SK-N-SH treated with all-trans-retinoic acid at 6 μM for 48 hours (cell line): ENCODE results near the gene TIMM10.

Experiments
- ATAC-seq: fragments of 200-7000 bp; cut with Tn5 transposase; 3 replicates; pipeline ENCODE4 v1.9.1; 2020; ENCODE audit warnings: mild to moderate bottlenecking, moderate library complexity
- ARNTL ChIP-seq: fragments of 450-650 bp; formaldehyde crosslinking; IDR thresholded peaks from 2 replicates; pipeline ENCODE4 v1.5.0; 2020; ENCODE audit warnings: low read depth, mild to moderate bottlenecking, moderate library complexity, borderline replicate concordance
- BACH2 ChIP-seq: fragments of 250-450 bp; sonication (Bioruptor Pico); IDR thresholded peaks from 2 replicates; pipeline ENCODE4 v1.9.0; 2021; ENCODE audit warnings: mild to moderate bottlenecking, borderline replicate concordance
- CREB5 ChIP-seq: fragments of 250-450 bp; sonication (Bioruptor Pico); IDR thresholded peaks from 2 replicates; pipeline ENCODE4 v1.5.1; 2020; ENCODE audit warnings: low read depth, mild to moderate bottlenecking, moderate library complexity
- GLIS3 ChIP-seq: fragments of 250-450 bp; sonication (Bioruptor Pico); IDR thresholded peaks from 2 replicates; pipeline ENCODE4 v1.5.0; 2020; ENCODE audit warnings: mild to moderate bottlenecking, moderate library complexity
- ISL1 ChIP-seq: fragments of 250-450 bp; sonication (Bioruptor Pico); IDR thresholded peaks from 2 replicates; pipeline ENCODE4 v2.1.2; 2022; ENCODE audit warnings: mild to moderate bottlenecking, moderate library complexity
- OSR1 ChIP-seq: fragments of 250-450 bp; sonication (Bioruptor Pico); IDR thresholded peaks from 2 replicates; pipeline ENCODE4 v1.8.0; 2022; ENCODE audit warnings: moderate library complexity, mild to moderate bottlenecking, inconsistent platforms
- POU6F1 ChIP-seq: fragments of 250-450 bp; sonication (Bioruptor Pico); IDR thresholded peaks from 2 replicates; pipeline ENCODE4 v1.8.0; 2021; ENCODE audit warnings: low read depth, mild to moderate bottlenecking, moderate library complexity, borderline replicate concordance
- SNAI2 ChIP-seq: fragments of 250-450 bp; sonication (Bioruptor Pico); IDR thresholded peaks from 2 replicates; pipeline ENCODE4 v1.5.0; 2020; ENCODE audit warnings: mild to moderate bottlenecking, moderate library complexity
- TCF4 ChIP-seq: fragments of 250-450 bp; sonication (Bioruptor Pico); IDR thresholded peaks from 2 replicates; pipeline ENCODE4 v1.8.0; 2021; ENCODE audit warnings: mild to moderate bottlenecking, moderate library complexity, borderline replicate concordance
- TOX ChIP-seq: fragments of 250-450 bp; sonication (Bioruptor Pico); IDR thresholded peaks from 2 replicates; pipeline ENCODE4 v1.8.0; 2021; ENCODE audit warnings: mild to moderate bottlenecking, moderate library complexity, borderline replicate concordance
- TSHZ2 ChIP-seq: fragments of 250-450 bp; sonication (Bioruptor Pico); IDR thresholded peaks from 2 replicates; pipeline ENCODE4 v1.5.0; 2020; ENCODE audit warnings: mild to moderate bottlenecking, moderate library complexity
- ZFP3 ChIP-seq: fragments of 250-450 bp; sonication (Bioruptor Pico); IDR thresholded peaks from 2 replicates; pipeline ENCODE4 v1.5.0; 2020; ENCODE audit warnings: mild to moderate bottlenecking, moderate library complexity
- ZFP30 ChIP-seq: fragments of 450-650 bp; formaldehyde crosslinking; IDR thresholded peaks from 2 replicates; pipeline ENCODE4 v1.5.0; 2022; ENCODE audit warnings: mild to moderate bottlenecking, moderate library complexity
- ZNF565 ChIP-seq: fragments of 450-650 bp; formaldehyde crosslinking; conservative IDR thresholded peaks from 2 replicates; pipeline ENCODE4 v1.5.0; 2020; ENCODE audit warnings: low read depth, mild to moderate bottlenecking, moderate library complexity
- ZNF70 ChIP-seq: fragments of 450-650 bp; formaldehyde crosslinking; IDR thresholded peaks from 2 replicates; pipeline ENCODE4 v1.5.0; 2020; ENCODE audit warnings: mild to moderate bottlenecking, moderate library complexity
- ZNF8 ChIP-seq: fragments of 450-650 bp; formaldehyde crosslinking; IDR thresholded peaks from 2 replicates; pipeline ENCODE4 v1.5.0; 2020; ENCODE audit warnings: mild to moderate bottlenecking, moderate library complexity
- TF ChIP-seq, protein P1 (sequence below): fragments of 250-450 bp; sonication (Bioruptor Pico); IDR thresholded peaks from 2 replicates; pipeline ENCODE4 v1.5.1; 2021; ENCODE audit warnings: mild to moderate bottlenecking, moderate library complexity
- TF ChIP-seq, protein P2 (sequence below): fragments of 250-450 bp; sonication (Bioruptor Pico); IDR thresholded peaks from 2 replicates; pipeline ENCODE4 v1.8.0; 2020; ENCODE audit warnings: mild to moderate bottlenecking, moderate library complexity, borderline replicate concordance

The TIMM10 gene

DNA sequence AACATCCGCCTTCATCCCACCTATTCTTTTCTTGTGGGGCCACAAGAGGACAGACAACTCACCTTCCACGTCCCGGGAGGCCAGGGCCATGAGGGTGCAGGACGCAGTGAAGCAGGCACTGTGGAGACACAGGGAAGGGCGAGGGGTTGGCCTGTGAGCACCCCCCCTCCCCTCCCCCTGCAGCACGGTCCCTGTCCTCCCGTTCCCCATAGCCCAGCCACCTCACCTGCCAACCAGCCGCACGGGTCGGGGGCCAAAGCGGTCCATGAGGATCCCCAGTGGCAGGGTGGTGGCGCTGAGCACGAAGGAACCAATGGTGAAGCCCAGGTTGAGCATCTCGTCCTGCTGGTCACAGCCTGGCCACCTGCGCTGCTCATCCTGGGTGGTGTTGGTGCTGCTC is 29.6 kb downstream of the TIMM10 start:
- TF ChIP-seq ARNTL (CRISPR knock-in tag), result no peak
- no peak for TF ChIP-seq SNAI2 (CRISPR knock-in tag)
- no peak for TF ChIP-seq ZFP3
- no peak for TF ChIP-seq ZNF8 (CRISPR knock-in tag)
- no peak for TF ChIP-seq GLIS3 (CRISPR knock-in tag)
- TF ChIP-seq, protein P1, sequence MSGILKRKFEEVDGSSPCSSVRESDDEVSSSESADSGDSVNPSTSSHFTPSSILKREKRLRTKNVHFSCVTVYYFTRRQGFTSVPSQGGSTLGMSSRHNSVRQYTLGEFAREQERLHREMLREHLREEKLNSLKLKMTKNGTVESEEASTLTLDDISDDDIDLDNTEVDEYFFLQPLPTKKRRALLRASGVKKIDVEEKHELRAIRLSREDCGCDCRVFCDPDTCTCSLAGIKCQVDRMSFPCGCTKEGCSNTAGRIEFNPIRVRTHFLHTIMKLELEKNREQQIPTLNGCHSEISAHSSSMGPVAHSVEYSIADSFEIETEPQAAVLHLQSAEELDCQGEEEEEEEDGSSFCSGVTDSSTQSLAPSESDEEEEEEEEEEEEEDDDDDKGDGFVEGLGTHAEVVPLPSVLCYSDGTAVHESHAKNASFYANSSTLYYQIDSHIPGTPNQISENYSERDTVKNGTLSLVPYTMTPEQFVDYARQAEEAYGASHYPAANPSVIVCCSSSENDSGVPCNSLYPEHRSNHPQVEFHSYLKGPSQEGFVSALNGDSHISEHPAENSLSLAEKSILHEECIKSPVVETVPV (CRISPR knock-in tag), result no peak
- TF ChIP-seq, protein P2, sequence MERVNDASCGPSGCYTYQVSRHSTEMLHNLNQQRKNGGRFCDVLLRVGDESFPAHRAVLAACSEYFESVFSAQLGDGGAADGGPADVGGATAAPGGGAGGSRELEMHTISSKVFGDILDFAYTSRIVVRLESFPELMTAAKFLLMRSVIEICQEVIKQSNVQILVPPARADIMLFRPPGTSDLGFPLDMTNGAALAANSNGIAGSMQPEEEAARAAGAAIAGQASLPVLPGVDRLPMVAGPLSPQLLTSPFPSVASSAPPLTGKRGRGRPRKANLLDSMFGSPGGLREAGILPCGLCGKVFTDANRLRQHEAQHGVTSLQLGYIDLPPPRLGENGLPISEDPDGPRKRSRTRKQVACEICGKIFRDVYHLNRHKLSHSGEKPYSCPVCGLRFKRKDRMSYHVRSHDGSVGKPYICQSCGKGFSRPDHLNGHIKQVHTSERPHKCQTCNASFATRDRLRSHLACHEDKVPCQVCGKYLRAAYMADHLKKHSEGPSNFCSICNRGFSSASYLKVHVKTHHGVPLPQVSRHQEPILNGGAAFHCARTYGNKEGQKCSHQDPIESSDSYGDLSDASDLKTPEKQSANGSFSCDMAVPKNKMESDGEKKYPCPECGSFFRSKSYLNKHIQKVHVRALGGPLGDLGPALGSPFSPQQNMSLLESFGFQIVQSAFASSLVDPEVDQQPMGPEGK, result no peak
- no peak for TF ChIP-seq CREB5 (CRISPR knock-in tag)
- no peak for TF ChIP-seq BACH2 (CRISPR knock-in tag)
- TF ChIP-seq TCF4 (CRISPR knock-in tag), result no peak
- no peak for TF ChIP-seq TOX (CRISPR knock-in tag)
- TF ChIP-seq ISL1 (CRISPR knock-in tag), result no peak
- no peak for TF ChIP-seq POU6F1 (CRISPR knock-in tag)
- TF ChIP-seq OSR1 (CRISPR knock-in tag), result no peak
- no peak for TF ChIP-seq ZNF70 (CRISPR knock-in tag)
- TF ChIP-seq TSHZ2 (CRISPR knock-in tag), result no peak
- ATAC-seq, result no peak

DNA sequence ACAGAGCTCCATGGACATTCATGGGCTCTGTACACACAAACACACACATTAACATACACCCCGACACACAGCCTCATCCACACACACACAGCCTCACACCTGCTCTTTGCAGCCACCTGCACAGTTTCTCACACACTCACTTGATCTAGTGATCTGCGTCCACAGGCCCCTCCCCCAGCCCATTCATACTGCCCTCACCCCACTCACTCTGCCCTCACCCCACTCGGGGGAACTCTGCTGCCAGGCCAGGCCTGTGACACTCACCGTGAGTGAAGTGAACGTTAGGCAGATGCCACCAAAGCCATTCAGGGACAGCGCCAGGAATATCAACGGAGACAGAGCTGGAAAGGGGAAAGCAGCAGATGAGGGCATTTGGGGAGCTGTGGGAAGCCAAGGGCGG is 30.0 kb downstream of the TIMM10 start:
- TF ChIP-seq BACH2 (CRISPR knock-in tag) (no peak), TCF4 (CRISPR knock-in tag) (no peak), POU6F1 (CRISPR knock-in tag) (no peak), ZNF8 (CRISPR knock-in tag) (no peak), ZFP3 (no peak)
- no peak for ATAC-seq

GRCh38 chr11:57499983-57500461 is 30.5 kb downstream of the TIMM10 start:
- TF ChIP-seq ZFP30 (CRISPR knock-in tag) (no peak), ARNTL (CRISPR knock-in tag) (no peak), TCF4 (CRISPR knock-in tag) (no peak), ZNF565 (no peak), TOX (CRISPR knock-in tag) (no peak), TSHZ2 (CRISPR knock-in tag) (no peak)
- no peak; the same call in 1 of the 3 replicates for ATAC-seq
